Measurements from ENCODE around the gene HRAS.

The HRAS gene

DNA sequence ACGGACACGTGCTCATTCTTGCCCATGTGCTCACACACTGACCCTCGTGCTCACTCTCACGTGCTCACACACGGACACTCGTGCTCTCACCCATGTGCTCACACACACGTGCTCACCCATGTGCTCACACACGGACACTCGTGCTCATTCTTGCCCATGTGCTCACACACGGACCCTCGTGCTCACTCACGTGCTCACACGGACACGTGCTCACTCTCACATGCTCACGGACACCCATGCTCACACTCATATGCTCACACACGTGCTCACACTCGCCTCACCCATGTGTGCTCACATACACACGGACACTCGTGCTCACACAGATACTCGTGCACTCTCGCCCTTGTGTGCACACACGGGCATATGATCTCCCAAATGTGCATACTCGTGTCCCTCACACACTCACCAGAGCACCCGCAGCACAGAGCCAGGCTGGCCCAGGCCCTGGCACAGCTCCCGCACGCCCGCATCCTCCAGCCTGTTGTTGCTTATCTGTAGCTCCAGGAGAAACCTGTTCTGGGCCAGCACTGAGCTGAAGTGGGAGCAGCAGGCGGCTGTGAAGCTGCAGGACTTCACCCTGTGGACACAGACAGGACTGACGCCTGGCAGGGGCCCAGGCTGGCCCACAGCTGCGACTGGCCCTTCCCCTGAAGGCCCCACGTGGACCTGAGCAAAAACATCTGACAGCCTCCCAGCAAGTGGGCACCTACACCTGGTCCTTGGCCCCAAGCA, 37.6 kb downstream of the HRAS start:
- DNase-seq (ENCODE audit: low read depth in 2 of 3, low spot score in 2 of 3) = no peak

DNA sequence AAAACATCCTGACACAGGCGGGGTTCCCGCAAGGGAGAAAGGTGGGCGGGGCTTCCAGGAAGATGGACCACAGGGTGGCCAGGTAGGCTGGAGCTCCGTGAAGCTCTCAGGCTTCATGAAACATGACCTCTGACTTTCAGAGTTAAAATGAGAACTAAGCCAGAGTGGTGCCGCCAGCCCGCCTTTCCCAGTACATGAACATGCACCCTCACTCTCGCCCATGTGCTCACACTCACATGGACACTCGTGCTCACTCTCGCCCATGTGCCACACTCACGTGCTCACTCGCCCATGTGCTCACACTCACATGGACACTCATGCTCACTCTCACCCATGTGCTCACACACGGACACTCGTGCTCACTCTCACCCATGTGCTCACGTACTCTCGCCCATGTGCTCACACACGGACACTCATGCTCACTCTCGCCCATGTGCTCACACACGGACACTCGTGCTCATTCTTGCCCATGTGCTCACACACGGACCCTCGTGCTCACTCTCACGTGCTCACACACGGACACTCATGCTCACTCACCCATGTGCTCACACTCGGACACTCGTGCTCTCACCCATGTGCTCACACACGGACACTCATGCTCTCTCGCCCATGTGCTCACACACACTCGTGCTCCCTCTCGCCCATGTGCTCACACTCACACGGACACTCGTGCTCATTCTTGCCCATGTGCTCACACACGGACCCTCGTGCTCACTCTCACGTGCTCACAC, 38.4 kb downstream of the HRAS start:
- no peak for DNase-seq (ENCODE audit: low read depth in 2 of 3, low spot score in 2 of 3)

DNA sequence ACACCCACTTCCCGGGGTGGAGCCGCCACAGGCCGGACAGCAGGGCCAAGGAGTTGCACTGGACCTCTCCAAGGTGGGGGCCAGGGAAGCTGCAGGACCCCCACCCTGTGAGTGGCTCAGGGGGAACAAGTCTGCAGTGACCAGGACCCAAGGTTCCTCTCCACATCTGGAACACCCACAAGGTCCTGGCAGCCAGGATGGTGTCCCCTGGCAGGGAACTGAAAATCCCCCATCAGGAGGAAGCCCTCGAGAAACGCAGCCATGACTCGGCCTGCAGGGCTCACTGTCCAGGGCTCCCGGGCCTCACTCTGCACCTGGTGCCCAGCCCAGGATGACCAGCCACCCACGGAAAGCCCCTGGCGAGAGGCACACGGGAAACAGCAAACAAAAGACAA, 39.8 kb downstream of the HRAS start:
- DNase-seq (ENCODE audit: low read depth in 2 of 3, low spot score in 2 of 3) = no peak

GRCh38 chr11:494761-495536, 40.4 kb downstream of the HRAS start:
- no peak for DNase-seq (ENCODE audit: low read depth in 2 of 3, low spot score in 2 of 3)

GRCh38 chr11:492427-493226, 42.7 kb downstream of the HRAS start:
- no peak for DNase-seq (ENCODE audit: low read depth in 2 of 3, low spot score in 2 of 3)

GRCh38 chr11:491358-491757, 44.0 kb downstream of the HRAS start:
- DNase-seq (ENCODE audit: low read depth in 2 of 3, low spot score in 2 of 3) = no peak

DNA sequence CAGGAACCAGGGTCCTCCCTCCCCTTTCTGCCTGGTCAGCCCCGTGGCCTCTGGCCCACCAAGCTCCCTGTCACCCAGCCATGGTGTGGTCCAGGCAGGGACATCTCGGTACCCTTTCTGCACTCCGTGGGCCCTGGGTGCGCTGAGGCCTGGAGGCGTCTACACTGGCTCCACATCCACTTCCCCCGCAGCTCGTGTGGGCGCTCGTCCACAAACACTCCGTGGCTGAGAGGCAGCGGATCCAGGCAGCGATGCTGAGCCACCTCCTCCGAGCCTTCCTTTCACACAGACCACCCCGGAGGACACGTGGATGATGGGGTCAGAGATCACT, 44.5 kb downstream of the HRAS start:
- DNase-seq (ENCODE audit: low read depth in 2 of 3, low spot score in 2 of 3) = no peak

GRCh38 chr11:490186-490929, 45.0 kb downstream of the HRAS start:
- no peak for DNase-seq (ENCODE audit: low read depth in 2 of 3, low spot score in 2 of 3)

DNA sequence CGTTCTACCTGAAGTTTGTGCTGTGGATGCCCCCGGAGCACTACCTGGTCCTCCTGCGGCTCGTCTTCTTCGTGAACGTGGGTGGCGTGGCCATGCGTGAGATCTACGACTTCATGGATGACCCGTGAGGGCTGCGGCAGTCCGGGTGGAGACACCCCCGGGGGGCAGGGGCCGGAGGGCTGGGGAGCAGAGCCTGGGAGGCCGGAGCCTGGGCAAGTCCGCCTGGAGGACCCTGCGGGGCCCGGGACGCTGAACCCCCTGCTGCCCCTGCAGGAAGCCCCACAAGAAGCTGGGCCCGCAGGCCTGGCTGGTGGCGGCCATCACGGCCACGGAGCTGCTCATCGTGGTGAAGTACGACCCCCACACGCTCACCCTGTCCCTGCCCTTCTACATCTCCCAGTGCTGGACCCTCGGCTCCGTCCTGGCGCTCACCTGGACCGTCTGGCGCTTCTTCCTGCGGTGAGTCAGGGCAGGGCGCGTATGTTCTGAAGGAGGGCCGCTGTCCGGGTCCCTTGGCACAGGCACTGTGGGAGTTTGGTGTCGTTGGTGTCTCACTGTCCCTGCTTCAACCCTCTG, 45.7 kb downstream of the HRAS start:
- no peak for DNase-seq (ENCODE audit: low read depth in 2 of 3, low spot score in 2 of 3)

DNA sequence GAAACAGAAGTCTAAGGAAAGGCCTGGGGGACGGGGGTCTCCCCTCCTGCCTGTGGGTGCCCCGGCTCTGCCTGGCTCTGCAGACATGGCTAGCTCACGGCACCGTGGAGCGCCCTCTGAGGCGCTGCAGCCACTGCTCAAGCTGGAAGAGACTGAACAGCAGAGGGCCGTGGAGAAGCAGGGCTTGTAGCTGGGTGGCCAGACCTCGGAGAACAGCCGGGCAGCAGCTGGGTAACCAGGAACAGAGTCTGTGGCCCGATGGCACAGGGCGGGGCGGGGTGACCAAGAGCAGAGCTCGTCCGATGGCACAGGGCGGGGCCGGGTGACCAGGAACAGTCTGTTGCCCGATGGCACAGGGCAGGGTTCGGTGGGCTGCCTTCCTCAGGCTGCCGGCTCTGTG, 46.4 kb downstream of the HRAS start:
- DNase-seq (ENCODE audit: low read depth in 2 of 3, low spot score in 2 of 3) = no peak

- DNase-seq (ENCODE audit: low read depth in 2 of 3, low spot score in 2 of 3) = no peak
Observed at GRCh38 chr11:488579-488978, 46.8 kb downstream of the HRAS start.

DNA sequence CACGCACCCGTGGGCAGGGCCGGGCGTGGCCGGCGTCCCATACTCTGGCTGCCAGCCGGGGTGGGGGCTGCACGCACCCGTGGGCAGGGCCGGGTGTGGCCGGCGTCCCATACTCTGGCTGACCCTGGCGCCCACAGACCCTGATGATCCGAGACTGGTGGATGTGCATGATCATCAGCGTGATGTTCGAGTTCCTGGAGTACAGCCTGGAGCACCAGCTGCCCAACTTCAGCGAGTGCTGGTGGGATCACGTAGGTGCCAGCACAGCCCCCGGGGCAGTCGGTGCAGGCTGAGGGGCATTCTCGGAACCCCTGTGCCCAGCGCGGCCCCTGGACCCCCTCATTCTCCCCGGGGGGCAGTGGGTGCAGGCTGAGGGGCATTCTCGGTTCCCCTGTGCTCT, 47.3 kb downstream of the HRAS start:
- no peak for DNase-seq (ENCODE audit: low read depth in 2 of 3, low spot score in 2 of 3)

- no peak for DNase-seq (ENCODE audit: low read depth in 2 of 3, low spot score in 2 of 3)
Observed at GRCh38 chr11:487571-488021, 47.8 kb downstream of the HRAS start.

DNA sequence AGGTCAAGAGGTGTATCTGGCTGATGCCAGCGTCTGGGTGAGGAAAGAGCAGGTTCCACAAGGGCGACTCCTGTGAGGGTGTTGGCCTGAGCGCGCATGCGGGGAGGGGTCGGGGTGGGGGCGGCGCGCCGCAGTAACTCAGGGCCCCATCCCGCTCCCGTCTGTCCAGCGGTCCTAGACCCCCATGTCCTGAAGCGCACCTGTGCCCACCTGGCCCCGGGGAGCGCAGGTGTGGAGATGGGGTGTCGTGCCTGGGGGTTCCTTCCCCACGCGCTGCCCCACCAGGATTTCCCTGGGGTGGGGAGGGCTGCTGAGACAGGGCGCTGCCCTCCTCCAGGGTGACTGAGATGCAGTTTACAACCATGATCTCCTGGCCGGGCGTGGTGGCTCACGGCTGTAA, 49.2 kb downstream of the HRAS start:
- no peak for DNase-seq (ENCODE audit: low read depth in 2 of 3, low spot score in 2 of 3)

GRCh38 chr11:484616-485015, 50.8 kb downstream of the HRAS start:
- DNase-seq (ENCODE audit: low read depth in 2 of 3, low spot score in 2 of 3) = no peak

Data from activated CD8-positive, alpha-beta memory T cell treated with anti-CD3 and anti-CD28 coated beads for 48 hours (primary cell).